OCI-LY3 (cell line): Measurements from ENCODE around the gene MTHFD2L.

ENCODE experiments used
- EZH2phosphoT487 ChIP-seq: fragments of 200-600 bp; shearing (Covaris generic); IDR thresholded peaks from 2 replicates; pipeline ENCODE4 v1.6.1; 2018; ENCODE audit warnings: antibody characterized with exemption, mixed run types, low read depth
- TF ChIP-seq, protein P1 (sequence below): fragments of 200-600, 300-600 bp; sonication (generic); IDR thresholded peaks from 2 replicates; pipeline ENCODE4 v1.5.1; 2014; ENCODE audit warnings: antibody characterized with exemption, low read length, low read depth

DNA sequence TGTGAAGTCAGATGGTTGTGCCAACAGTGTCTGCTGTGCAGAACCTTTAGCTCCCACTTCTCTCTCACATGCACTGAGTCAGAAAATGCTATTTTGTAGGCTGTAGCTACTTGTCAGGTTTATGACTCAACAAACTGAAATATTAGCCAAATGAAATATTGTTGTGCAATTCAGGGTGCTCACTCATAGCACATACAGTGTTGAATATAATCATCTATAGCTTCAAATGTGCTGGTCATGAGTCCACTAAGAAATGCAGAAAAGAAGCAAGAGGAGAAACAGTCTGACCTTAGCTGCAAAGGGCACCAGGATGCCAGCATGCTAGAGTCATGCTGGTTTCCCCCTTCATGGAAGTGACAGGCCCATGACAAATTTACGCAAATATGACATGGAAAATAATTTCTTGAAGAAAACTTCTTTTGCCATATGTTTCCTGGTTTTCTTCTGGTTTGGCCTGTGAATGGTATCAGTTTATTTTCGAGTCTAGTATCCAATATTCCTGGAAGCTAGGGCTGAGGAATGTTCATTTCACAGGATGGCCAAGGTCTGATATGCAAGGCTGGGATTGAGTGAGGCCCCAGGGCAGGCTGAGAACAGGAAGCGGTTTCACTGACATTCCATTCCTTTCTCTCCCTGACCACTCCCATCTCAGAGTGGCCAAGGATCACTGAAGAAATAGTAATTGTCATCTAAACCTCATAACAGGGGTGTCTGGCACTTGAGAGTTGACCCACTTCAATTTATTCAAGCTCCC lies 48.6 kb upstream of the MTHFD2L start:
- TF ChIP-seq, protein P1, sequence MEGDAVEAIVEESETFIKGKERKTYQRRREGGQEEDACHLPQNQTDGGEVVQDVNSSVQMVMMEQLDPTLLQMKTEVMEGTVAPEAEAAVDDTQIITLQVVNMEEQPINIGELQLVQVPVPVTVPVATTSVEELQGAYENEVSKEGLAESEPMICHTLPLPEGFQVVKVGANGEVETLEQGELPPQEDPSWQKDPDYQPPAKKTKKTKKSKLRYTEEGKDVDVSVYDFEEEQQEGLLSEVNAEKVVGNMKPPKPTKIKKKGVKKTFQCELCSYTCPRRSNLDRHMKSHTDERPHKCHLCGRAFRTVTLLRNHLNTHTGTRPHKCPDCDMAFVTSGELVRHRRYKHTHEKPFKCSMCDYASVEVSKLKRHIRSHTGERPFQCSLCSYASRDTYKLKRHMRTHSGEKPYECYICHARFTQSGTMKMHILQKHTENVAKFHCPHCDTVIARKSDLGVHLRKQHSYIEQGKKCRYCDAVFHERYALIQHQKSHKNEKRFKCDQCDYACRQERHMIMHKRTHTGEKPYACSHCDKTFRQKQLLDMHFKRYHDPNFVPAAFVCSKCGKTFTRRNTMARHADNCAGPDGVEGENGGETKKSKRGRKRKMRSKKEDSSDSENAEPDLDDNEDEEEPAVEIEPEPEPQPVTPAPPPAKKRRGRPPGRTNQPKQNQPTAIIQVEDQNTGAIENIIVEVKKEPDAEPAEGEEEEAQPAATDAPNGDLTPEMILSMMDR, result no peak
- no peak for TF ChIP-seq EZH2phosphoT487
